GM19043 (cell line): ENCODE data around the gene CDK5RAP2.

ENCODE experiments used
- ATAC-seq: cut with Tn5 transposase; IDR thresholded peaks from one replicate; pipeline ENCODE4 v1.9.1; 2021; ENCODE audit warnings: low read depth; ENCODE audit not compliant: unreplicated experiment

CDK5RAP2 gene

GRCh38 chr9:120368799-120369198, 211.2 kb downstream of the CDK5RAP2 start:
- ATAC-seq, result no peak

- no peak for ATAC-seq
Observed at GRCh38 chr9:120366644-120367019, 213.3 kb downstream of the CDK5RAP2 start.

- ATAC-seq, result no peak
Observed at GRCh38 chr9:120365386-120365785, 214.6 kb downstream of the CDK5RAP2 start.

- ATAC-seq, result no peak
Observed at GRCh38 chr9:120363697-120364096, 216.3 kb downstream of the CDK5RAP2 start.

- ATAC-seq, result no peak
Observed at GRCh38 chr9:120362446-120362845, 217.5 kb downstream of the CDK5RAP2 start.

GRCh38 chr9:120361551-120361950, 218.4 kb downstream of the CDK5RAP2 start:
- ATAC-seq, result no peak

- ATAC-seq, result no peak
Observed at GRCh38 chr9:120360510-120360909, 219.5 kb downstream of the CDK5RAP2 start.

- no peak for ATAC-seq
Observed at GRCh38 chr9:120360046-120360445, 219.9 kb downstream of the CDK5RAP2 start.

GRCh38 chr9:120358877-120359276, 221.1 kb downstream of the CDK5RAP2 start:
- ATAC-seq, result no peak

- no peak for ATAC-seq
Observed at GRCh38 chr9:120353506-120353905, 226.5 kb downstream of the CDK5RAP2 start.

- ATAC-seq, result no peak
Observed at GRCh38 chr9:120351106-120351505, 228.9 kb downstream of the CDK5RAP2 start.

GRCh38 chr9:120350596-120350995, 229.4 kb downstream of the CDK5RAP2 start:
- ATAC-seq, result no peak

GRCh38 chr9:120348951-120349429, 231.0 kb downstream of the CDK5RAP2 start:
- no peak for ATAC-seq

GRCh38 chr9:120345379-120345778, 234.6 kb downstream of the CDK5RAP2 start:
- ATAC-seq, result no peak

GRCh38 chr9:120344230-120344629, 235.7 kb downstream of the CDK5RAP2 start:
- no peak for ATAC-seq

GRCh38 chr9:120343416-120343815, 236.6 kb downstream of the CDK5RAP2 start:
- no peak for ATAC-seq
